ENCODE results near the gene FSTL4.

Gene FSTL4

DNA sequence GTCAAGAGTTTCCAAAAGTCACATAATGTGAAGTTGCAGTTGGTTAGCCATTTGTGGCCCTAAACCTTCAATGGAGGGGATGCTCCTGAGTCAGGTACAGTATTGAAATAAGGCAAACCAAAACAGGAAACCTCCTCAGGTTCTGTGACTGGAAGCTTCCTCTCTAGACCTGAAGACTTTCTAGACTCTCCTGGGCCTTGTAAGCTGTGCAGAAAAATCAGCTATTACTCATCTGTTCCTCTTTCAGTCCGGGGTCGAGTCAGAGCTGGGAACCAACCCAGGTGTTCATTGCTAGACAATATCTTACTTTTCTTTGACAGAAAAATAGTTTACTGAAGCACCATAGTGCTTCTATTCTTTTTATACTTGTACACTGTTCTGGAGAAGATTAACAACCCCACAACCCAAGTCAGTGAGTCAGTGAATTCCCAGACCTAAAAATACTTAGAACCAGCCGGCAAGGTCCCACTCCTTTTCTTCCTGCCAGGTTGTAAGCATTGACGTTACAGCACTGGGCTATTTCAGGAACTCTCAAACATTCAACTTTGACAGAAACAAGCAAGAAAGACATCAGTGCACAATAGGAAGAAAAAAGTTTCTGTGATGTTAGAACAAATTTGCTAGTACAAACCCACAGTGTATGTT lies 47.3 kb downstream of the FSTL4 start:
- no peaks in the 10 kb centered on the region for H3K9me2 ChIP-seq (ENCODE audit: low read depth, low read length)
- no peak overlapping the region for H3K4me3 ChIP-seq (ENCODE audit: low read depth, low read length, poor library complexity, severe bottlenecking)
- TF ChIP-seq, protein P1, sequence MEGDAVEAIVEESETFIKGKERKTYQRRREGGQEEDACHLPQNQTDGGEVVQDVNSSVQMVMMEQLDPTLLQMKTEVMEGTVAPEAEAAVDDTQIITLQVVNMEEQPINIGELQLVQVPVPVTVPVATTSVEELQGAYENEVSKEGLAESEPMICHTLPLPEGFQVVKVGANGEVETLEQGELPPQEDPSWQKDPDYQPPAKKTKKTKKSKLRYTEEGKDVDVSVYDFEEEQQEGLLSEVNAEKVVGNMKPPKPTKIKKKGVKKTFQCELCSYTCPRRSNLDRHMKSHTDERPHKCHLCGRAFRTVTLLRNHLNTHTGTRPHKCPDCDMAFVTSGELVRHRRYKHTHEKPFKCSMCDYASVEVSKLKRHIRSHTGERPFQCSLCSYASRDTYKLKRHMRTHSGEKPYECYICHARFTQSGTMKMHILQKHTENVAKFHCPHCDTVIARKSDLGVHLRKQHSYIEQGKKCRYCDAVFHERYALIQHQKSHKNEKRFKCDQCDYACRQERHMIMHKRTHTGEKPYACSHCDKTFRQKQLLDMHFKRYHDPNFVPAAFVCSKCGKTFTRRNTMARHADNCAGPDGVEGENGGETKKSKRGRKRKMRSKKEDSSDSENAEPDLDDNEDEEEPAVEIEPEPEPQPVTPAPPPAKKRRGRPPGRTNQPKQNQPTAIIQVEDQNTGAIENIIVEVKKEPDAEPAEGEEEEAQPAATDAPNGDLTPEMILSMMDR (IDR thresholded peaks at IDR 0.05; ENCODE audit: low read length): no peak
- no peak for TF ChIP-seq EZH2 (IDR thresholded peaks at IDR 0.05; ENCODE audit: borderline replicate concordance, low read length)
- H3K36me3 ChIP-seq (ENCODE audit: insufficient read depth, low read length): no peaks in the 10 kb centered on the region
- H3K4me2 ChIP-seq (ENCODE audit: low read length): no peak overlapping the region
- H3K9me3 ChIP-seq (ENCODE audit: low read length): no peaks in the 10 kb centered on the region
- no peak overlapping the region for H3K9ac ChIP-seq (ENCODE audit: low read length)
- no peaks in the 10 kb centered on the region for H3K4me1 ChIP-seq (ENCODE audit: insufficient read depth, low read length, severe bottlenecking)
- H3K27me3 ChIP-seq (ENCODE audit: insufficient read depth, low read length): no peaks in the 10 kb centered on the region
- H2AFZ ChIP-seq (ENCODE audit: low read length): no peak overlapping the region
- H3K27ac ChIP-seq (ENCODE audit: low read depth, low read length, poor library complexity, severe bottlenecking): no peak overlapping the region
- H3F3A ChIP-seq (ENCODE audit: insufficient read depth, low read length): no peaks in the 10 kb centered on the region
- H3K79me2 ChIP-seq (ENCODE audit: insufficient read depth, low read length): no peaks in the 10 kb centered on the region
- H4K20me1 ChIP-seq (ENCODE audit: insufficient read depth, low read length): no peaks in the 10 kb centered on the region

DNA sequence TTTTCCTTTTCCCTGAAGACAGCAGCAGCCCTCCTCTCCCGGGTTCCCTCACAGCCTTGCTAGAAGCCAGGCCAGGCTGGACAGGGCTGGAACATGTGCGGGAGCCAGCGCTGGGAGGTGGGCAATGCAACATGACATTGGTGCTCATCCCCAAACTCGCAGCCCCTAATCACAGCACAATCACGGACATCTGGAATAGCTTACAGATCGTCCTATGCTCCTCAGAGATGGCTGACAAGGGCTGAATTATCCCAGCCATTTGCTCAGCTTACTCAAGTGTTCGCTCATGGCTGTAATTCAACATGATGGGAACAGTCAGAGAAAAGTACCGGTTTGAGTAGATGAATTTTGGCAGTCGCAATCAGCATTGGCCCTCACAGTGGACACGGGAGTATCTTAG lies 49.8 kb downstream of the FSTL4 start:
- H2AFZ ChIP-seq (ENCODE audit: low read length): no peak overlapping the region

DNA sequence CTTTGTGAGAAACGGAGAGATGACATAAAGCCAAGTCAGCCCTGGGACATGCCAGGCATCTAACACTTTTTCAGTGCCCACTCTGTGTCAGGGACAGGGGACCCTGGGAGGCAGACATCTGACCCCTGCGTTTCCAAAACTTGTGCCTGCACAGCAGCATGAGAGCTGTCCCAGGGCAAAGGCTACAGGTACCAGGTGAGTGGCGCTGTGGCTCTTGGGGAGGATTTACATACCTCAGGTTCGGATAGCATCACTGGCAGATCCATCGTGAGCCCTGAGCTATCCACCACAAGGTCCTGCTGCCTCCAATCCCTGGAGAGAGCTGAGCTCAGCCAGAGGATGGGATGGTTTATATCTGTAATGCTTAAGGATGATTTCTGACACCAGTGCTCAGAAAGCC lies 52.4 kb downstream of the FSTL4 start:
- no peaks in the 10 kb centered on the region for H3K36me3 ChIP-seq (ENCODE audit: insufficient read depth, low read length)

More for the DNA sequence above, 49.8 kb downstream of the FSTL4 start:
- H3K4me1 ChIP-seq (ENCODE audit: insufficient read depth, low read length, severe bottlenecking): no peaks in the 10 kb centered on the region
- no peak overlapping the region for H3K9ac ChIP-seq (ENCODE audit: low read length)
- no peak overlapping the region for H3K4me3 ChIP-seq (ENCODE audit: low read depth, low read length, poor library complexity, severe bottlenecking)
- TF ChIP-seq EZH2 (IDR thresholded peaks at IDR 0.05; ENCODE audit: borderline replicate concordance, low read length): no peak
- TF ChIP-seq, protein P1 (IDR thresholded peaks at IDR 0.05; ENCODE audit: low read length): no peak
- no peaks in the 10 kb centered on the region for H3K36me3 ChIP-seq (ENCODE audit: insufficient read depth, low read length)
- no peaks in the 10 kb centered on the region for H4K20me1 ChIP-seq (ENCODE audit: insufficient read depth, low read length)
- no peaks in the 10 kb centered on the region for H3K9me3 ChIP-seq (ENCODE audit: low read length)
- H3K4me2 ChIP-seq (ENCODE audit: low read length): no peak overlapping the region
- H3K27ac ChIP-seq (ENCODE audit: low read depth, low read length, poor library complexity, severe bottlenecking): no peak overlapping the region
- H3F3A ChIP-seq (ENCODE audit: insufficient read depth, low read length): no peaks in the 10 kb centered on the region
- H3K9me2 ChIP-seq (ENCODE audit: low read depth, low read length): no peaks in the 10 kb centered on the region
- H3K79me2 ChIP-seq (ENCODE audit: insufficient read depth, low read length): no peaks in the 10 kb centered on the region
- no peaks in the 10 kb centered on the region for H3K27me3 ChIP-seq (ENCODE audit: insufficient read depth, low read length)

More for the DNA sequence above, 52.4 kb downstream of the FSTL4 start:
- Histone ChIP-seq H3K4me2 (ENCODE audit: low read length) (no peak overlapping the region), H2AFZ (ENCODE audit: low read length) (no peak overlapping the region), H4K20me1 (ENCODE audit: insufficient read depth, low read length) (no peaks in the 10 kb centered on the region), H3K4me3 (ENCODE audit: low read depth, low read length, poor library complexity, severe bottlenecking) (no peak overlapping the region), H3K4me1 (ENCODE audit: insufficient read depth, low read length, severe bottlenecking) (no peaks in the 10 kb centered on the region), H3K9ac (ENCODE audit: low read length) (no peak overlapping the region), H3K27me3 (ENCODE audit: insufficient read depth, low read length) (no peaks in the 10 kb centered on the region), H3K9me3 (ENCODE audit: low read length) (no peaks in the 10 kb centered on the region), H3K27ac (ENCODE audit: low read depth, low read length, poor library complexity, severe bottlenecking) (no peak overlapping the region), H3K9me2 (ENCODE audit: low read depth, low read length) (no peaks in the 10 kb centered on the region), H3K79me2 (ENCODE audit: insufficient read depth, low read length) (no peaks in the 10 kb centered on the region), H3F3A (ENCODE audit: insufficient read depth, low read length) (no peaks in the 10 kb centered on the region)
- TF ChIP-seq EZH2 (IDR thresholded peaks at IDR 0.05; ENCODE audit: borderline replicate concordance, low read length): no peak
- TF ChIP-seq, protein P1 (IDR thresholded peaks at IDR 0.05; ENCODE audit: low read length): no peak
